ENCODE measurements around the gene OSBPL6. TPM values are rescaled to one million over a fixed set of nuclear protein-coding genes. Genes with fewer than 3 reads are reported as not detected.

Gene OSBPL6
- total RNA-seq, 1 donor from 2014 or later: 1.8 TPM

DNA sequence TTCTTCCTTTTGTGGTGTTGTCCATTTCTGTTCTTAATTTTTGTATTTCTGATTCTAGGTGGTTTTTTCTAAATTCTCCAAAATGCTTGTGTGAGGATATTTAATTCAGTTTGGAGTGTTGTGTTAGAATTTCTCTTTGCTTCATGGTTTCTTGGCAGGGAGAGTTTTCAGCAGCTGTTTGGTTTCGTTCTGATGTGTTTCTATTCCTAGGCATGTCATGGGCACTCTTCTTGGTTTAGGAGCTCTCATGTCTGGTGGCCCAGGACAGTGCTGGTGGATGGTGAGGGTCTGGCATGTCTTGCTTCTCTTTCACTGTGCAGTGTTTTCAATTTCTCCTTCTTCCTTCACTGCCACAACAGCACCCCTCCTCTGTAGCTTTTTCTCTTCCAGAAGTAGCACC is 52.9 kb downstream of the OSBPL6 start:
- Mint-ChIP-seq H3K27ac (no peak overlapping the region), H3K9me3 (no peaks in the 10 kb centered on the region), H3K36me3 (ENCODE audit: low read depth) (no peaks in the 10 kb centered on the region), H3K27me3 (ENCODE audit: low read depth) (peaks cover 9% of the 10 kb centered on the region), H3K4me1 (ENCODE audit: low read depth) (no peaks in the 10 kb centered on the region), H3K4me3 (ENCODE audit: low read depth) (no peak overlapping the region)
- DNase-seq (ENCODE audit: low spot score): no peak
- intact Hi-C loops (cut with micrococcal nuclease): no loop called here

DNA sequence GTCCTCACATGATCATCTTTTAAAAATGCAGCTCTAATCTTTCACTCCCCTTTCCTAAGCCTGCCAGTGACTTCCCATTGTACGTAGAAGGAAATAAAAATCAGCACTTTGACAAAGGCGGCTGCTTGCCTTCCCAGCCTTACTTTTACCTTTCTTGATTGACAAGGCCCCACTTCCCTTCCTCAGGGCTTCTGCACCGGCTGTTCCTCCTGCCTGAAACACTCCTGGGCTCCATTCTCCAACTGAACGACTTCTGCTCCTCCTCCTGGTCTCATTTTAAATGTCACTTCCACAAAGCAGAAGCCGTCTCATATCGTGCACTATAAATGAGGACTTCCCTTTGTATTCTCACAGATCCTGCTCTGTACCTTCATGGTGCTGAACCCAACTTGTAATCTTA is 56.1 kb downstream of the OSBPL6 start:
- peaks cover 9% of the 10 kb centered on the region for H3K27me3 Mint-ChIP-seq (ENCODE audit: low read depth)
- intact Hi-C loops (cut with micrococcal nuclease): no loop called here
- H3K36me3 Mint-ChIP-seq (ENCODE audit: low read depth): no peaks in the 10 kb centered on the region
- no peaks in the 10 kb centered on the region for H3K9me3 Mint-ChIP-seq
- H3K4me3 Mint-ChIP-seq (ENCODE audit: low read depth): no peak overlapping the region
- no peak for DNase-seq (ENCODE audit: low spot score)
- no peak overlapping the region for H3K27ac Mint-ChIP-seq
- H3K4me1 Mint-ChIP-seq (ENCODE audit: low read depth): no peaks in the 10 kb centered on the region

DNA sequence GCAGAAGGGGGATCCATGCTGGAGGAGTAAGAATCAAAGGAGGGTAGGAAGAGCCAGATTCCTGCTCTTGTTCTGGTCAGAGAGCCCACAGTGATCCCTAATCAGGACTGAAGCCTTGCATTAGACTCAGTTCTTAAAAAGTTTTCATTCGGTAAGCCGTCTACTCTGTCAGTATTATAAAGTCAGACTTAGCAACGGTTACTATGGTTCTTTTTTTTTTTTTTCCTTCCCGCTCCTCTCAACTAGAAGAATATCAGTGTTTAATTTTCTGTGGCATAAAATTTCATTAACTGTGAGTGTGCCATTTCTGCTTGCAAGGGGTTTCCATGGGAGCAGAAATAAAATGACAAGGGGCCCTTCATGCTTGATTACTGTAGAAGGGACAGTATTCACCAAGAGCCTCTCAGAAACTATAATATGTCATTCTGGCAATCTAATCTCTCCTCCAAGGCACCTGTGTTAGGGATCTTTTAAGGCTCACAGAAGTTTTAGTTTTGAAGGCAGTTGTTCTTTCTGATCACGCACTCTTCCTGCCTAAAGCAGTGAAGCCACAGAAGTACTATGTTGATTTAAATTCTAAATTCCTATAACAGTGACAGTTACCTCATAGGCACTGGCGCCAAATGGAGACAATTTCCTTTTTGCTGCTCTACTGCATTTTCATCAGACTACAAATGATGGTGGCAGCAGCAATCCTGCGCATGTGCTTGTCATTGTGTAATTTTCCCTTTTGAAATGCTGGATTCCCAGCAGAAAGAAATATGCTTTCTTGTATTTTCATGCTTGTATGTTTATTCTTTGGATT is 57.0 kb downstream of the OSBPL6 start:
- Mint-ChIP-seq H3K27me3 (ENCODE audit: low read depth) (peaks cover 6% of the 10 kb centered on the region), H3K36me3 (ENCODE audit: low read depth) (no peaks in the 10 kb centered on the region), H3K9me3 (no peaks in the 10 kb centered on the region), H3K4me3 (ENCODE audit: low read depth) (no peak overlapping the region), H3K4me1 (ENCODE audit: low read depth) (no peaks in the 10 kb centered on the region), H3K27ac (no peak overlapping the region)
- no peak for DNase-seq (ENCODE audit: low spot score)
- intact Hi-C loops (cut with micrococcal nuclease): no loop called here

DNA sequence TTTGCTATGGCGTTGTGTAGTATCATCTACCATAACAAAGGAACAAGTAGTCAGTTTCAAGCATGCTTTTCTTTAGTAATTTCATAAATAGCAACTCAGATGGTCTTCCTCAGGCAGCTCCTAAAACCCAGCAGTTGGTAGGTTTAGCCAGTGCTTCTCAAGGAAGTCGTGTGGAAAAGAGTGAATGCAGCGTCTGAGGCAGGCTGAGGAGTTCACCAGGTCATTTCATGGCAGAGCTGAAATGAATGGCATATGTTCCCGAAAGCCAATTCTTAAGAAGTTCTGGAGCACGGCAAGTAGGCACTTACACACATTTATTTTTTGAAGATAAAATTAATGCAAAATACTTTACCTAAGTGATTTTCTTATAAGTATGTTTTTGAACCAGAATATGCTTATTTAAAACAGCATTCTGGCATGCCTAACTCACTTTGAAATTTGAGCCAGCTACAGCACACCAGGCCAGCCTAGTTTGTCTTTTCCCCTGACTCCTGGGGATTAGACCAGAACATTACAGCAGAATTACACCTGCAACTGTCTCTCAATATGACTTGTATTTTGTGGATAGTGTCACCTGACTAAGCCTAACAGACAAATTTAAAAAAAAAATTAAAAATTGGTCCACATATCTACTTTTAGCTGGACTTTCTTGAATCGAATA is 62.2 kb downstream of the OSBPL6 start:
- Mint-ChIP-seq H3K27me3 (ENCODE audit: low read depth) (peaks cover 4% of the 10 kb centered on the region), H3K36me3 (ENCODE audit: low read depth) (no peaks in the 10 kb centered on the region), H3K9me3 (no peaks in the 10 kb centered on the region), H3K4me3 (ENCODE audit: low read depth) (no peak overlapping the region), H3K27ac (no peak overlapping the region), H3K4me1 (ENCODE audit: low read depth) (no peaks in the 10 kb centered on the region)
- no peak for DNase-seq (ENCODE audit: low spot score)
- intact Hi-C loops (cut with micrococcal nuclease): no loop called here

DNA sequence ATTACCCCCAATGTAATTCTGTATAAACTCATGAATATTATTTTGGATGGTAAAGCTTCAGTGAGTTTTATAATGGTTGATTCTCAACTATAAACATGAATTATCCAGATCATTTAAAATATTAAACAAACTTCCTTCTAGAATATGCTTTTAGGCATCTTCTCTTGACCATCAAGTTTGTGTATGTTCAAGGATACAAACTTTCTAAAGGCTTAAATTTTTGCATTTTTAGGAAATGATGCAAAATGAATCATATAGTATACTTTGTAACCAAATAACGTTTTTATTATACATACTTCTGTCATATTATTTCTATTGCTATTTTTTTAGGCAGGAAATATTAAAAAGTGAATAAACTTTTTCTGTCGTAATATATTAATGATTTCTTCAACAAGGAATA is 62.8 kb downstream of the OSBPL6 start:
- no peaks in the 10 kb centered on the region for H3K9me3 Mint-ChIP-seq
- H3K27ac Mint-ChIP-seq: no peak overlapping the region
- no peak overlapping the region for H3K4me3 Mint-ChIP-seq (ENCODE audit: low read depth)
- peaks cover 1% of the 10 kb centered on the region for H3K27me3 Mint-ChIP-seq (ENCODE audit: low read depth)
- no peak for DNase-seq (ENCODE audit: low spot score)
- no peaks in the 10 kb centered on the region for H3K36me3 Mint-ChIP-seq (ENCODE audit: low read depth)
- no peaks in the 10 kb centered on the region for H3K4me1 Mint-ChIP-seq (ENCODE audit: low read depth)
- intact Hi-C loops (cut with micrococcal nuclease): no loop called here

DNA sequence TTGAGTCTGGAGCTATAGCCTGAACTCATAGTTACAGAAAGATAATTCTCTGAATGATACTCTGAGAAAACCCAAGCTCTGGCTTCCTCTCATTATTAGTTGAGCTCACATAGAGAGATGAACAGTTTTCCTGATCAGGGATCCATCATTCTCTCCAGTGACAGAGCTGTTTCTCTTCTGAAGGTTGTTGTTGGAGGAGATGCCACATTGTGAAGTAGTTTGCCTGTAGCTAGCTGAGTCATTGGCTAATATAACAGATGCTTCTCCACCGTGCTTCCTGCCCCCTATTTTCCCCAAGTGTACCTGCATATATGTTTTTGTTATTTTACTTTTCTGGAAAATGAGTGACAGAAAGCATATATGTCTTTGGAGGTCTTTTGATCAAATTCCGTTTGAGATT is 64.6 kb downstream of the OSBPL6 start:
- no peaks in the 10 kb centered on the region for H3K4me1 Mint-ChIP-seq (ENCODE audit: low read depth)
- no peak overlapping the region for H3K4me3 Mint-ChIP-seq (ENCODE audit: low read depth)
- H3K27ac Mint-ChIP-seq: no peak overlapping the region
- no peak for DNase-seq (ENCODE audit: low spot score)
- peaks cover 1% of the 10 kb centered on the region for H3K27me3 Mint-ChIP-seq (ENCODE audit: low read depth)
- intact Hi-C loops (cut with micrococcal nuclease): no loop called here
- no peaks in the 10 kb centered on the region for H3K36me3 Mint-ChIP-seq (ENCODE audit: low read depth)
- H3K9me3 Mint-ChIP-seq: no peaks in the 10 kb centered on the region

DNA sequence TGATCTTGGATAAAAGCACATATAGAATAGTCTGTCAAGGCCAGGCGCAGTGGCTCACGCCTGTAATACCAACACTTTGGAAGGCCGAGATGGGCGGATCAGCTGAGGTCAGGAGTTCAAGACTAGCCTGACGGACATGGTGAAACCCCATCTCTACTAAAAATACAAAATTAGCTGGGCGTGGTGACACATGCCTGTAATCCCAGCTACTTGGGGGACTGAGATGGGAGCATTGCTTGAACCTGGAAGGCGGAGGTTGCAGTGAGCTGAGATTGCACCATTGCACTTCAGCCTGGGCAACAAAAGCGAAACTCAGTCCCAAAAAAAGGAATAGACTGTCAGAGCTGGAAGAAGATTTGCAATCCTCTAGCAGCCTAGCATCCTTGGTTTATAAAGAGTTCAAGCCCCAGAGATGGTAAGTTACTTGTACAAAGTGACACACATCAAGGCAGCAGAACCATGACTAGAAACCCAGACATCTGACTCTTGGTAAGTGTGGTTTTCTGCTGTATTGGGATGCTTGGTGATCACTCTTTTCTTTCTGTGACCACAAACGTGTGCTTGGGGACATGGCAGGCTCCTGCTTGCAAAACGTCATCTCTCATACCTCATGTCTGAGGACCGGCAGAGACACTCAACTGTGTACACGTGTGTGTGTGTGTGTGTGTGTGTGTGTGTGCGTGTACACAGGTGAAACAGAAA is 69.0 kb downstream of the OSBPL6 start:
- intact Hi-C loops (cut with micrococcal nuclease): no loop called here
- no peak overlapping the region for H3K4me3 Mint-ChIP-seq (ENCODE audit: low read depth)
- H3K27ac Mint-ChIP-seq: no peak overlapping the region
- no peak for DNase-seq (ENCODE audit: low spot score)
- H3K27me3 Mint-ChIP-seq (ENCODE audit: low read depth): no peaks in the 10 kb centered on the region
- H3K9me3 Mint-ChIP-seq: no peaks in the 10 kb centered on the region
- H3K36me3 Mint-ChIP-seq (ENCODE audit: low read depth): no peaks in the 10 kb centered on the region
- peaks cover 1% of the 10 kb centered on the region for H3K4me1 Mint-ChIP-seq (ENCODE audit: low read depth)

DNA sequence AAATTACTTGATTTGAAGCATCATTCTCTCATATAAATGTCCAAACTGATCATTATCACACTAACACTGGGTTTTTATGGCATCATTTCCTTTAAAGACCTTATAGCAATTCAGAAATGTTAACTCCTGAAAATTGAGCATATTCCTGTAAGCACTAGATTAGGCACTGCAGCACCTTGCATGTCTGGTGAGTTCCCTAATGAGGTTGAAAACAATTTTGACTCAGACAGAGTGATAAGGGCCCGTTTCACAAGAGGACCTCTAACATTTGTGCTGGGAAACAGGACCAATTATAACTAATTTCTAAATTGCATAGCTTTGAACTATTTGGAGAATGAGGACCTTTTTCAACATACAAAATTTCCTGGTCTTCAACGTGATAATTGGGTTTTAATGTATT is 69.9 kb downstream of the OSBPL6 start:
- Mint-ChIP-seq H3K9me3 (no peaks in the 10 kb centered on the region), H3K27me3 (ENCODE audit: low read depth) (no peaks in the 10 kb centered on the region)
- no peak for DNase-seq (ENCODE audit: low spot score)

DNA sequence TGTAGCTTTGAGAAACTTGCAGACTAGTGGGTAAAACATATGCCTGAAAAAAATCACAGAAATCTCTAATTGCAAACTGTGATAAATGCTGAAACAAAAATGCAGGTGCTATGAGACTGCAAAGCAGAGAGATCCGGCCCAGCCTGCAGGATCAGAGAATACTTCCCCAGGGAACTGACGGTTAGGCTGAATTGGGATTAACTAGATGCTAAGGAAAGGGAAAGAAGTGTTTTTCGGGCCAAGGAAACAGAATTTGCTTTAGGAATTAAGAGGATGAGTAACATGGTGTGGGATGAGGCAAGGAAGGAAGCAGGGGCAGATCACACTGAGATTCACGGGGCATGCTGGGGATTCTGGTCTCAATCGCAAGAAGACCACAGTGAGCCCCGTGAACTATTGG is 71.5 kb downstream of the OSBPL6 start:
- no peak for DNase-seq (ENCODE audit: low spot score)
- Mint-ChIP-seq H3K36me3 (ENCODE audit: low read depth) (no peaks in the 10 kb centered on the region), H3K9me3 (no peaks in the 10 kb centered on the region), H3K27me3 (ENCODE audit: low read depth) (no peaks in the 10 kb centered on the region), H3K4me1 (ENCODE audit: low read depth) (peaks cover 1% of the 10 kb centered on the region), H3K27ac (no peak overlapping the region), H3K4me3 (ENCODE audit: low read depth) (no peak overlapping the region)
- intact Hi-C loops (cut with micrococcal nuclease): no loop called here

More for the DNA sequence above, 69.9 kb downstream of the OSBPL6 start:
- Mint-ChIP-seq H3K4me1 (ENCODE audit: low read depth) (peaks cover 1% of the 10 kb centered on the region), H3K27ac (no peak overlapping the region), H3K4me3 (ENCODE audit: low read depth) (no peak overlapping the region), H3K36me3 (ENCODE audit: low read depth) (no peaks in the 10 kb centered on the region)
- intact Hi-C loops (cut with micrococcal nuclease): no loop called here

DNA sequence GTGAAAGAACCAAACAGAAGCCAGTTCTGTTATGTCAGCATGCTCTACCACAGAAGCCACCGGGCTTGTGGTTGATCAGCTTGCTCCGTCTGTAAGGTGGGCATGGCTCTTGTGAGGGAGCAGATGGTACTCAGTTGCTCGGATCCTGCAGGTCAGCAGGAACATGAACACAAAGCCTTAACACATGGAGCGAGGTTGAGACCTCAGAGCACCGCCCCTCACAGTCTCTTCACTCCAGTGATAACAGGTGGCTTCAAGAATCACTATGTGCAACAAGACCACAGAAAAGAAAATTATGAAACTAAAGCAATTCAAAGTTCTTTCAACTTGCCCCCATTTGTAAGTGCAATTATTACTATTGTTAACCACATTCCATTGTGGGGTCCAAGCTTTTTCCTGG is 72.1 kb downstream of the OSBPL6 start:
- Mint-ChIP-seq H3K4me3 (ENCODE audit: low read depth) (no peak overlapping the region), H3K27me3 (ENCODE audit: low read depth) (no peaks in the 10 kb centered on the region), H3K9me3 (no peaks in the 10 kb centered on the region), H3K36me3 (ENCODE audit: low read depth) (no peaks in the 10 kb centered on the region), H3K27ac (no peak overlapping the region), H3K4me1 (ENCODE audit: low read depth) (peaks cover 1% of the 10 kb centered on the region)
- DNase-seq (ENCODE audit: low spot score): no peak
- intact Hi-C loops (cut with micrococcal nuclease): no loop called here

DNA sequence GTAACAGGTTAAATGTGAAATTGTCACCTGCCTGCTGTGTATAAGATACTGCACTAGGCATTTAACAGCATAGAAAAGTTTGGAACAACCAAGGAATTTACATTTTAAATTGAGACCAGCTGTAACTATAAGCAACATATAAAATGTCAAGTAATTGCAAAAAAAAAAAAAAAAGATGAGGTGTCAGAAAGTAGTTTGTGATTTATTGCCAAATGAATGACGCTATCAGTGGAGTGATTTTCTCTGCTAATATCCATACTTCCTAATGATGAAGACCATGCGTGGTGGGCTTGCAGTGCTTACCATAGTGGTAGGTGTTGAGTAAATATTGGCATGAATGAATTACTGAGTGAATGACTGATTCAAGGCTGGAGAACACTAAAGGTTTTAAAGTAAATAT is 73.3 kb downstream of the OSBPL6 start:
- H3K36me3 Mint-ChIP-seq (ENCODE audit: low read depth): no peaks in the 10 kb centered on the region
- intact Hi-C loops (cut with micrococcal nuclease): no loop called here
- H3K27ac Mint-ChIP-seq: no peak overlapping the region
- peaks cover 2% of the 10 kb centered on the region for H3K27me3 Mint-ChIP-seq (ENCODE audit: low read depth)
- H3K4me1 Mint-ChIP-seq (ENCODE audit: low read depth): peaks cover 1% of the 10 kb centered on the region
- no peak for DNase-seq (ENCODE audit: low spot score)
- H3K4me3 Mint-ChIP-seq (ENCODE audit: low read depth): no peak overlapping the region
- H3K9me3 Mint-ChIP-seq: no peaks in the 10 kb centered on the region

DNA sequence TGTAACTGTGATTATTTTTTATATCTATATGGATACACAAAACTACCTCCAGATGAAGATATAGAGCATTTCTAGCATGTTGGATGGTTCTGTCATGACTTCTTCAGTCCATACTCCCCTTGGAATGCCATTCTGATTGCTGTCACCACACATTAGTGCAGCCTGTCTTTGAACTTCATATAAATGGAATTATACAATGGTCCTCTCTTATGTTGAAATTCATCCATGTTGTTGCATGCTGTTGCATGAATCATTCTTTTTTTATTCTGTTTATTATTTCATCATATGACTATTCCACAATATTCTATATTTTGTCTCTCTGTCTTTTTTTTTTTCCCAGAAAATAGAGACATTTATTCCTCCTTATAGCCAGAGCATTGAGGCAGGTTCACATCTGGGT is 74.1 kb downstream of the OSBPL6 start:
- Mint-ChIP-seq H3K9me3 (no peaks in the 10 kb centered on the region), H3K4me3 (ENCODE audit: low read depth) (no peak overlapping the region), H3K27me3 (ENCODE audit: low read depth) (peaks cover 5% of the 10 kb centered on the region), H3K4me1 (ENCODE audit: low read depth) (peaks cover 1% of the 10 kb centered on the region), H3K36me3 (ENCODE audit: low read depth) (no peaks in the 10 kb centered on the region), H3K27ac (no peak overlapping the region)
- intact Hi-C loops (cut with micrococcal nuclease): no loop called here
- no peak for DNase-seq (ENCODE audit: low spot score)
